Gastroesophageal sphincter (tissue), 4 donors: Measurements from ENCODE around the gene REG3A. TPM values are rescaled to one million over a fixed set of nuclear protein-coding genes. Genes with fewer than 3 reads are reported as not detected.

Experiments used
- ATAC-seq: fragments of 150-250 bp; one replicate; pipeline ENCODE4 v1.9.1; 2016; ENCODE audit warnings: mild to moderate bottlenecking, moderate library complexity
- H3K27ac ChIP-seq, 4 donors: fragments of 200-600 bp; sonication (generic) in 3 of 4; 1 replicate in 3 of 4; 2 replicates in 1 of 4; pipeline ENCODE4 v1.5.1; 2016 to 2019
- H3K27me3 ChIP-seq: fragments of 200-600 bp; sonication (generic); one replicate; pipeline ENCODE4 v1.5.1; 2019
- H3K36me3 ChIP-seq, 2 donors: fragments of 200-600 bp; sonication (generic); one replicate each; pipeline ENCODE4 v1.5.1; 2019; ENCODE audit warnings: control low read depth in 1 of 2
- H3K4me1 ChIP-seq, 3 donors: fragments of 200-600 bp; sonication (generic); 1 replicate in 2 of 3; 2 replicates in 1 of 3; pipeline ENCODE4 v1.5.1; 2016 to 2019; ENCODE audit warnings: control low read depth in 2 of 3
- H3K4me3 ChIP-seq, 2 donors: fragments of 200-600 bp; sonication (generic); one replicate each; pipeline ENCODE4 v1.5.1; 2019; ENCODE audit warnings: mild to moderate bottlenecking in 1 of 2, moderate library complexity in 1 of 2
- H3K9me3 ChIP-seq, 3 donors: fragments of 200-600 bp; sonication (generic); one replicate each; pipeline ENCODE4 v1.5.1; 2017 to 2019; ENCODE audit warnings: control low read depth in 2 of 3
- CTCF ChIP-seq, 4 experiments: fragments of 200-600 bp in 2 of 4; fragments of 450-650 bp in 2 of 4; sonication (generic) in 1 of 4; IDR thresholded peaks; one replicate each; pipeline ENCODE4 v1.5.1; 2017 to 2019; ENCODE audit warnings: antibody characterized with exemption in 4 of 4, mild to moderate bottlenecking in 2 of 4, moderate library complexity in 2 of 4
- EP300 ChIP-seq: sonication (generic); formaldehyde crosslinking; IDR thresholded peaks from one replicate; pipeline ENCODE4 v1.6.1; 2017; ENCODE audit warnings: antibody characterized with exemption, mild to moderate bottlenecking
- POLR2A ChIP-seq, 2 donors: fragments of 450-650 bp; IDR thresholded peaks; one replicate each; pipeline ENCODE4 v1.6.1; 2017; ENCODE audit warnings: antibody characterized with exemption in 2 of 2, mild to moderate bottlenecking in 2 of 2, moderate library complexity in 1 of 2
- POLR2AphosphoS5 ChIP-seq: sonication (generic); formaldehyde crosslinking; IDR thresholded peaks from one replicate; pipeline ENCODE4 v1.6.1; 2017; ENCODE audit warnings: antibody characterized with exemption
- WGBS, 2 donors: methylation state at CpG; one replicate each; pipeline ENCODE4 v1.1.5; 2018; ENCODE audit warnings: low coverage in 1 of 2; 5-methylcytosine and 5-hydroxymethylcytosine counted together
- total RNA-seq, 4 donors: library from RNA; depleted of rRNA; stranded (reverse); fragments of >200 nt; gene quantifications; one replicate each; pipeline ENCODE4 v1.1.0, GENCODE V29; 2016

The REG3A gene
- total RNA-seq, 4 donors from 2014 or later, result not detected

DNA sequence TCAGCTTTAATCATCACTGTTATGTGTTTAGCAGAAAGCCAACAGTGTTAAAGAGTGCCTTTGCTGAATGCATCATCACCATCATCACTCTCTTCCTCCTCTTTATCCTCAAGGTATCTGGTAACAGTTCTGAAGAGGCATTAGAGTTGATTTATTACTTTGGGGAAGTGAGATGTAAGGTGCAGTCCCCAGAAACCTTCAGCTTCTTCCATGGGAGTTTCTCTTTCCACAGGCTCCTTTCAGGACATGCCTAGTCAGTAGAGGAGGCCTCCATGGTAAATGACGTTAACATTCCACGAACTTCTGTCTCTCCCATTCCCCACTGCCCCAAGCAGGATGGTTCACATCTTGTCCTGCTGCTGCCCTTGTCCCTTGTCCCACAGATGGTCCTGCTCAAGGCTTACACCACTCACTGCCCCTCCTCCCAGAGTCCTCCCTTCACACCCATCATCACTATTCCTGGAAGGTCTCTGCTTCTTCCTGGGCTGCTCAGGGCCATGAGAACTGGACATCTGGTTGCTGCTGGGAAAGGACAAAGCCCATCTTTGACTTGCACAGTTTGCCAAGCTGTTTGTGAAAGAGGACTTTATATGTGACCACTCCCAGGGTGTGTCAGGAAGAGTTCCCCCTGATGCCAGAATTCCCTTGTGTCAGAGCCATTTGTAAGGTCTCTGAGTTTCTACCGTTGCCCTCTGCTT, 44.6 kb downstream of the REG3A start:
- WGBS, 2 donors, result 60 to 62% methylated on average over 2 to 3 of the region's 3 CpGs
- Histone ChIP-seq H3K27ac (no peak overlapping the region), H3K9me3 (no peaks in the 10 kb centered on the region), H3K36me3 (no peaks in the 10 kb centered on the region), H3K4me1 (no peaks in the 10 kb centered on the region), H3K27me3 (no peaks in the 10 kb centered on the region), H3K4me3 (no peak overlapping the region)
- ATAC-seq, result no peak
- TF ChIP-seq CTCF (IDR thresholded peaks at IDR 0.05), result no peak
- no peak for TF ChIP-seq POLR2A (IDR thresholded peaks at IDR 0.05)
- TF ChIP-seq EP300, result no peak
- TF ChIP-seq POLR2AphosphoS5, result no peak

- no peaks in the 10 kb centered on the region for H3K27me3 ChIP-seq
- no peaks in the 10 kb centered on the region for H3K4me1 ChIP-seq
- 88 to 96% methylated on average over 3 of the region's 3 CpGs for WGBS, 2 donors
- H3K9me3 ChIP-seq, result no peaks in the 10 kb centered on the region
- H3K36me3 ChIP-seq, result no peaks in the 10 kb centered on the region
- no peak overlapping the region for H3K4me3 ChIP-seq
- TF ChIP-seq POLR2AphosphoS5, result no peak
- ATAC-seq, result no peak
- no peak overlapping the region for H3K27ac ChIP-seq
Observed at GRCh38 chr2:79112269-79112668, 47.3 kb downstream of the REG3A start.

Other genes with a start within 250 kb of the REG3A start
- not detected for gene REG3G, start 134.1 kb downstream of the REG3A start, total RNA-seq
- not detected for gene REG1B, start 71.8 kb downstream of the REG3A start, total RNA-seq
- not detected for gene REG1A, start 39.3 kb downstream of the REG3A start, total RNA-seq